IPS-NIHi7 (cell line): ENCODE measurements around the gene RFC1.
"Not testable (repeated sequence)": the region's sequence is repeated elsewhere in the genome, so short reads cannot be mapped to it uniquely, and the experiment has no call there.

Source experiments
- DNase-seq: peaks from one replicate; pipeline ENCODE4 v3.0.0; 2012; ENCODE audit warnings: mixed read lengths; ENCODE audit errors: extremely low spot score

The RFC1 gene

GRCh38 chr4:39308611-39309010 is 57.6 kb downstream of the RFC1 start:
- DNase-seq, result no peak

DNA sequence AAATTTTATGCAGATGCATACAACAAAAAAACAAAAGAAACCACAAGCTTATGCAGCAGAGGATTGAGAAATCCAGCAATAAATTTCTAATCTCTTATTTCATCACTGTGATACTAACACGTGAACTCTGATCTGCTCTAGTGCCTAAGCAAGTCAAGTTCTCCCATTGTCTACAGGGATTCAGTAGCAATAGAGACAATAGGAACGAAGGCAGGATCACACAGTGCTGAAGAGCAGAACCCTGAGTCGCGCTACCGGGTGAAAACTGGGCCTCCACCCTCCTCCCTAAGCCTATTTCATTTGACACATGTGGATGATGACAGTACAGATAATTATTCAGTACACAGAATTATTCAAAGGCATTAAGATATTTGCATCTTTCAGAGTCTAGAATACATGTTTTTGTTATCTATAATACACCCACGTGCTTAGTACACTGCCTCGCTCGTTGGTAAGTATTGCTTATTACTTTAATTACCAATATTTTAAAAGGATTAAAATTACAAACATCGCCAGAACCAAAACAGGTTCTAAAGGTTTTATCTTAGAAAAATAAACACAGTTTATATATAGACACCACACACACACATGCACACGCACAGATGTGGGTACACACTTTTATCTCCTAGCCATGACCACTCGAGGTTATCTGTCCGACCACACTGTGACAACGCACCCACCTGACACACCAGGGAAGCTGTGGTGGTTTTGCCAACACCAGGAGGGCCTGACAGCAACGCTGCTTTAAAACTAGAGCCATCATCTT is 60.1 kb downstream of the RFC1 start:
- DNase-seq, result no peak

GRCh38 chr4:39304651-39305050 is 61.5 kb downstream of the RFC1 start:
- DNase-seq, result no peak

GRCh38 chr4:39303871-39304270 is 62.3 kb downstream of the RFC1 start:
- DNase-seq, result no peak

GRCh38 chr4:39302901-39303300 is 63.3 kb downstream of the RFC1 start:
- no peak for DNase-seq

- DNase-seq, result no peak
These were observed 70.4 kb downstream of the RFC1 start for GRCh38 chr4:39295784-39296183.

DNA sequence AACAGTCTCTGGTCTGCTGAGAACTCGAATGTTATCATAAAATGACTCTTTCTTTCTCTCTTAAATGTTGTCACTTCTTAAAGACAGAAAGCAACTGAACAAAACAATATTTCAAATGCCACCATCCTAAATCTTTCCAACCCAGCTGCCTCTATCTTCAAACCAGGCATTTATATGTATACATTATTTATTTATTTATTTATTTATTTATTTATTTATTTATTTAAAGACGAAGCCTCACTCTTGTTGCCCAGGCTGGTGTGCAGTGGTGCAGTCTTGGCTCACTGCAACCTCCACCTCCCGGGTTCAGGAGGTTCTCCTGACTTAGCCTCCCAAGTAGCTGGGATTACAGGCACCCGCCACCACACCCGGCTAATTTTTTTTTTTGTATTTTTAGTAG is 73.7 kb downstream of the RFC1 start:
- not testable (repeated sequence) for DNase-seq

DNA sequence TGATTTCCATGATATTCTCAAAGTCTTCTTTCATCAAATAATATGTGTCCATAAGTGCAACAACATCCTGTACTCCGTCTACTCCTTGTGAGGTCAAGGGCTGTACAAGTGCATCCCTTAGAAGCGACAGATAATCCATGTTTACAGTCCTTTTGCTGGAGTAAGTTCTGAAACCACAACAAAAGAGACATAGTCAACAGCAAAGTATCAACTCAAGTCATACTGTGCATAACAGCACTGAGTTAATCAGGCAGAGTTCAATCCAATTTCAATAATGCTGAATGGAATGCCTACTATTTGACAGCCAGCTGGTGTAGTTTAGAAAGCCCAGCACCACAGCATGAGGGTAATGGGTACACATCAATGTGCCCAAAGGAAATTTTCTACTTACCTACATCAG is 74.5 kb downstream of the RFC1 start:
- DNase-seq, result no peak

- no peak for DNase-seq
These were observed 78.9 kb downstream of the RFC1 start for GRCh38 chr4:39287223-39287622.

GRCh38 chr4:39286263-39286662 is 79.9 kb downstream of the RFC1 start:
- DNase-seq, result no peak

- DNase-seq, result no peak
These were observed 80.3 kb downstream of the RFC1 start for GRCh38 chr4:39285853-39286252.

DNA sequence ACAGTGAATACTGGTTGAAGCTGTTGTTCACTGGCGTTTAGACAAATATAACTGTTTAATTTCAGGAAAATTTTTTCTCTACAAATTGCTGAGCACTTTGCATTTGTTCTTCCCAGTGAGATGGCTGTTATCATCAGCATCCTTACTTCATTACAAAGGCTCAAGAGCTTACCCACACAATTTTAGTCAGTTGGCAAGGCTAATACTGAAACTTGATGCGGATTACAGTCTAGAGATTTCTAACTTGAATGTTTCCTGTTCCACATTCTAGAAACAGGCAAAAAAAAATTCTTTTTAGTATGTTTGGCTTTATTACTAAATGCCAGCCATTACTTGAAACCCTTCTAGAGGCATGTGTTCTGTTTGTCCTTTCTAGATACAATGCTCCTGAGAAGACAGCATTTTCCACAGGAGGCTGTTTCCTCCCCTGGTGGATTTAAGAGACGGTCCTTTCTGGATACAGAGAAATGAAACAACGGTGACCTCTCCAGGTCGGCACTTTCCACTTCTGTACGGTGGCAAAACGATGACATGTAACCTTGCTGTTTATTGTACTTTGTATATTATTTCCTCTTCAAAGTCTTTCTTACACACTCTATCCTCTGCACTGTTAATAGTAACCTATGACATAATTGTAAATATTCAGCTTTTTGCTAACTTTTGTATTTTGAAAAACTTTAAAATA is 80.9 kb downstream of the RFC1 start:
- no peak for DNase-seq

GRCh38 chr4:39280770-39281169 is 85.4 kb downstream of the RFC1 start:
- DNase-seq, result no peak

DNA sequence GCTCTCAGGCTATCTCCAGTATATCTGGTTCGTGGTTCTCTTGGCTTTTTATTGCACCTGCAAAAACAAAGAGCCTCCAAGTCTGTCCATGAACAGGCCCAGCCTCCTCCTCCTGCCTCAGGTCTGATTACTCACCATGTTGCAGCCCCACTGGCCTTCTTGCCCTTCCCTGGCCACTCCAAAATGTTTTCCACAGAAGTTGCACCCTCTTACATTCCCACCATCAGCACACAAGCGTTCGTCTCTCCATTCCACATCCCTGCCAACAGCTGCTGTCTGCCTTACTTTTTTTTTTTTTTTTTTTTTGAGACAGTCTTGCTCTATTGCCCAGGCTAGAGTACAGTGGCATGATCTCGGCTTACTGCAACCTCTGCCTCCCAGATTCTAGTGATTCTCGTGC is 86.7 kb downstream of the RFC1 start:
- DNase-seq, result no peak

DNA sequence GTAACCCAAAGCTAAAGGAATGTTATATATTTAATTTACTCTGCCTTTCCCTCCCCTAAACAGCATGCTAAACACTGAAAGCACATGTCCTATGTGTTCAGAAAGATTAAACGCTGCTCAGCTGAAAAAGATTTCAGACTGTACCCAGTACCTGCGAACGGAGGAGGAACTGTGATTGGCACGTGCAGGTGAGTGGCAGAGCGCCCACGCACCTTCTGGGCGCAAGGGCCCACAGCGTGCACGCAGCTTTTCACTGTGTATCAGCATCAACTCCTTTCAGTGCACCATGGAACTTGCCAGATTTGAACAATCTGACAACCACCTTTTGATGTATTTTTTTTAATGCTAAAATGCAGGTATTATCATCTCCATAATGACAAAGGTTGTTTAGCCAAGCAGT is 87.7 kb downstream of the RFC1 start:
- DNase-seq, result no peak

DNA sequence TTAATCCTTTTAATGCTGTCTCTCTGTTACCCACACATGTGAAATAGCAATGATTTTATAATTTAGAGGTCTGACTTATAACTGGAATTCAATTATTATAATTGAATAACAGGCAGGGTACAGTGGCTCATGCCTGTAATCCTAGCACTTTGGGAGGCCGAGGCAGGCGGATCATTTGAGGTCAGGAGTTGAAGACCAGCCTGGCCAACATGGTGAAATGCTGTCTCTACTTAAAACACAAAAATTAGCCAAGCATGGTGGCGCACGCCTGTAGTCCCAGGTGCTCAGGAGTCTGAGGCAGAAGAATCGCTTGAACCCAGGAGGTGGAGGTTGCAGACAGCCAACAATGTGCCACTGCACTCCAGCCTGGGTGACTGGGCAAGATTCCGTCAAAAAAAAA is 88.5 kb downstream of the RFC1 start:
- not testable (repeated sequence) for DNase-seq

GRCh38 chr4:39274503-39274902 is 91.7 kb downstream of the RFC1 start:
- no peak for DNase-seq

GRCh38 chr4:39263895-39264294 is 102.3 kb downstream of the RFC1 start:
- no peak for DNase-seq

DNA sequence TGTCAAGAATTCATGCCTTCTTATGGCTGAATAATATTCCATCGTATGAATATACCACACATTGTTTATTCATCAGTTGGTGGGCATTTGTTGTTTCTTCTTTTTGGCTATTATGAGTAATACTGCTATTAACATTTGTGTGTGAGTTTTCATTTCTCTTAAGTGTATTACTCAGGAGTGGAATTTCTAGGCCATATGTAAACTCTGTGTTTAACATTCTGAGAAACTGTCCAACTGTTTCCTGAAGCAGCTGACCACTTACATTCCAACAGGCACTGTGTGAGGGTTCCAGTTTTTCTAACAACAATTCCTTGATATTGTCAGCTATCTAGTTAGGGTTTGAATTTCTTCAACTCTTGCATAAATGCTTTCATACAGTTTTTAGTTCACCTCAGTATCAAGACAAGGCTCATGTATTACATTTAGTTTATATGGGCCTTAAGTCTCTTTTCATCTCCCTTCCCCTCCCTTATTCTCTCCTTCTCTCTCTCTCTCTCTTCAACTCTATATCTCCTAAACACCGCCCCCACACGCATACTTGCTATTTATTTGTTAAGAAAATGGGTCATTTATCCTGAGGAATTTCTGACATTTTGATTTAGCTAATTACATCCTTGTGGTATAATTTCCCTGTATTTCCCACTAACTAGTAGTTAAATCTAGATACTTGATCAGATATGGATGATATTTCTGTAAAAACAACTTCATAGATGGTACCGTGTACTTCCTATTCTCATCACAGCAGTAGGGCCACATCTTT is 106.4 kb downstream of the RFC1 start:
- no peak for DNase-seq

DNA sequence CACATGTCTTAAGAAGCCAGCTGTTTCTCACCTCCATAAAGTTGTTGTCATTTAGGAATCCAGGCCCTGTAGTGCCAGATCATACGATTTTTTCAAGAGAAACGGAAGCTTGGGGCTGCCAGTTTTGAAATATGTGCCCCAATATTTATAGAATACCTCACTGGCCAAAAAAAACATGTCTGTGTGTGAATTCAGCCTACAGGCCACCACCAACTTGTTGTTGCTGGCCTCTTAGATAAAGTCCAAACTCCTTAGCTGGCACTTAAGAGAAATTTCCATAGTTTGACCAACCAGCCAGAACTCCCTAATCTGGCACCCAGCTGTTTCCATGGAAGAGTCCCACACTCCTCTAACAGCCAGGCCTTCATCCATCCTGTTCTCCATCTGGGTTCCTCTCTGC is 109.7 kb downstream of the RFC1 start:
- no peak for DNase-seq

DNA sequence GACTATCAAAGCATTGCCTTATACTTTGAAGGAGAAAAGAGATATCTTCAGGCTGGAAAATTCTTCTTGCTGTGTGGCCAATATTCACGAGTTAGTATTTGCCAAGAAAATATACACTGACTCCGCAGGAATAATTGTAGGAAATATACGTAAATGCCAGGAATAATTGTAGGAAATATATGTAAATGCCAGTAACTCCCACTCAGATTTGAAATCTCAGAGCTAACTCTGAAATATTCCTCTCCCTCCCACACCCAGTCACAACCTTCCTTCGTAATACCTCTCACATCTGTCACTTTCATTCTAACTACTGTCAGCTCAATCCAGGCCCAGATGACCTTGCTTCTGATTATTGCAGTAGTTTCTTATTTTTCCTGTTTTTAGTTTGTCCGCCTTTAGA is 110.3 kb downstream of the RFC1 start:
- no peak for DNase-seq

- DNase-seq, result no peak
These were observed 110.9 kb downstream of the RFC1 start for GRCh38 chr4:39255266-39255665.

GRCh38 chr4:39243462-39243861 is 122.7 kb downstream of the RFC1 start:
- DNase-seq, result no peak
